K562 (cell line): Measurements from ENCODE around the gene NQO2. TPM values are rescaled to one million over a fixed set of nuclear protein-coding genes. Genes with fewer than 3 reads are reported as not detected.

Source experiments
- BCL6 ChIP-seq: fragments of 250-450 bp; sonication (Bioruptor Pico); IDR thresholded peaks from 2 replicates; pipeline ENCODE4 v1.4.0; 2020
- CBX2 ChIP-seq: fragments of 200-600 bp; sonication (generic); IDR thresholded peaks from one replicate; pipeline ENCODE4 v1.6.1; 2012; ENCODE audit warnings: mild to moderate bottlenecking, low read length, inconsistent platforms; ENCODE audit not compliant: insufficient read depth, poor library complexity, severe bottlenecking
- E2F6 ChIP-seq, 2 experiments: IDR thresholded peaks; 2 replicates each; pipeline ENCODE4 v1.6.1; 2011; ENCODE audit warnings: borderline replicate concordance in 1 of 2, control low read depth in 1 of 2, low read depth in 1 of 2, low read length in 1 of 2, mild to moderate bottlenecking in 1 of 2, mixed read lengths in 1 of 2, moderate library complexity in 1 of 2; ENCODE audit not compliant: insufficient read depth in 1 of 2, insufficient read length in 1 of 2, poor library complexity in 1 of 2, severe bottlenecking in 1 of 2; ENCODE audit errors: extremely low read depth in 1 of 2
- ELF1 ChIP-seq: fragments of 200-800 bp; sonication (Bioruptor generic); IDR thresholded peaks from 2 replicates; pipeline ENCODE4 v1.6.1; 2016; ENCODE audit warnings: missing genetic modification characterization, missing compliant biosample characterization
- ESRRB ChIP-seq: fragments of 250-450 bp; sonication (Bioruptor Pico); IDR thresholded peaks from 2 replicates; pipeline ENCODE4 v1.5.0; 2020; ENCODE audit warnings: mild to moderate bottlenecking, moderate library complexity, borderline replicate concordance
- ETV5 ChIP-seq: sonication (generic); formaldehyde crosslinking; IDR thresholded peaks from 2 replicates; pipeline ENCODE4 v1.4.0; 2020; ENCODE audit warnings: low read depth, mild to moderate bottlenecking, missing genetic modification reagents
- FIP1L1 ChIP-seq: fragments of 200-400 bp; formaldehyde crosslinking; IDR thresholded peaks from 2 replicates; pipeline ENCODE4 v1.6.1; 2018; ENCODE audit warnings: mild to moderate bottlenecking, low read depth, low read length; ENCODE audit not compliant: poor library complexity, severe bottlenecking
- GTF2F1 ChIP-seq: IDR thresholded peaks from 2 replicates; pipeline ENCODE4 v1.6.1; 2011; ENCODE audit warnings: low read depth, low read length, improper control_type of control experiment
- HNRNPL ChIP-seq: fragments of 200-400 bp; formaldehyde crosslinking; IDR thresholded peaks from 2 replicates; pipeline ENCODE4 v1.6.1; 2017; ENCODE audit warnings: low read depth, mild to moderate bottlenecking, low read length
- JUN ChIP-seq, 2 experiments: sonication (generic) in 1 of 2; formaldehyde crosslinking in 1 of 2; IDR thresholded peaks; 2 replicates each; pipeline versions ENCODE4 v1.6.1 to v1.8.0; 2012 to 2022; ENCODE audit warnings: borderline replicate concordance in 2 of 2, mild to moderate bottlenecking in 2 of 2, improper control_type of control experiment in 1 of 2, low read depth in 1 of 2, low read length in 1 of 2, missing genetic modification reagents in 1 of 2
- MAX ChIP-seq: sonication (generic); formaldehyde crosslinking; IDR thresholded peaks from 2 replicates; pipeline ENCODE4 v1.9.0; 2022; ENCODE audit warnings: mild to moderate bottlenecking, missing genetic modification reagents
- MBD1 ChIP-seq: fragments of 250-450 bp; sonication (Bioruptor Pico); IDR thresholded peaks from 2 replicates; pipeline ENCODE4 v1.8.0; 2022; ENCODE audit warnings: inconsistent platforms
- MTA2 ChIP-seq: fragments of 450-650 bp; IDR thresholded peaks from 2 replicates; pipeline ENCODE4 v1.6.1; 2016; ENCODE audit warnings: low read depth
- MTA3 ChIP-seq: fragments of 450-650 bp; formaldehyde crosslinking; IDR thresholded peaks from 2 replicates; pipeline ENCODE4 v1.6.1; 2017; ENCODE audit warnings: mild to moderate bottlenecking, borderline replicate concordance
- TBP ChIP-seq: optimal IDR thresholded peaks from 2 replicates; pipeline ENCODE3; 2011; ENCODE audit warnings: low read depth, low read length, improper control_type of control experiment
- TOE1 ChIP-seq, 2 experiments: fragments of 450-650 bp in 1 of 2; sonication (generic) in 1 of 2; formaldehyde crosslinking in 1 of 2; IDR thresholded peaks; 2 replicates each; pipeline versions ENCODE4 v1.7.1 to v1.8.0; 2016 to 2022; ENCODE audit warnings: borderline replicate concordance in 2 of 2, mild to moderate bottlenecking in 2 of 2, antibody characterized with exemption in 1 of 2, inconsistent platforms in 1 of 2, low read depth in 1 of 2, missing genetic modification reagents in 1 of 2, moderate library complexity in 1 of 2
- ZNF324 ChIP-seq: fragments of 250-450 bp; sonication (Bioruptor Pico); IDR thresholded peaks from 2 replicates; pipeline ENCODE4 v1.4.0; 2020; ENCODE audit warnings: mild to moderate bottlenecking
- ZNF384 ChIP-seq: IDR thresholded peaks from 2 replicates; pipeline ENCODE4 v1.6.1; 2012; ENCODE audit warnings: low read depth, low read length, improper control_type of control experiment
- ZNF586 ChIP-seq: fragments of 450-650 bp; formaldehyde crosslinking; conservative IDR thresholded peaks from 2 replicates; pipeline ENCODE4 v1.4.0; 2020; ENCODE audit warnings: mild to moderate bottlenecking, moderate library complexity
- ZNF589 ChIP-seq: fragments of 200-800 bp; sonication (Bioruptor generic); IDR thresholded peaks from 2 replicates; pipeline ENCODE4 v1.6.1; 2016; ENCODE audit warnings: low read depth, missing genetic modification characterization, missing compliant biosample characterization
- polyA plus RNA-seq, 8 experiments: library from polyadenylated mRNA; depleted of rRNA in 4 of 8; stranded (reverse) in 5 of 8; unstranded in 3 of 8; fragments of >200 nt; fragmentation: Nextera tagmentation in 2 of 8; fragmentation: Illumina TruSeq in 1 of 8; extraction: Ambion mirVana in 2 of 8; extraction: Trizol in 1 of 8; gene quantifications; 2 replicates each; pipeline versions ENCODE4 v1.2.1 to v1.2.3, GENCODE V29; 2011 to 2014; ENCODE audit warnings: inconsistent platforms in 1 of 8, missing spikeins in 1 of 8
- total RNA-seq, 7 experiments: library from RNA; depleted of rRNA in 6 of 7; stranded (reverse); fragments of >200 nt in 6 of 7; fragmentation: Illumina TruSeq in 2 of 7; extraction: Trizol in 2 of 7; gene quantifications; 2 replicates each; pipeline versions ENCODE4 v1.2.1 to v1.2.3, GENCODE V29; 2011 to 2021; ENCODE audit warnings: low replicate concordance in 1 of 7
- TF ChIP-seq, protein P1 (sequence below), 2 experiments: fragments of 450-650 bp; IDR thresholded peaks; 2 replicates each; pipeline ENCODE4 v1.6.1; 2016

Gene NQO2
- total and polyA plus RNA-seq, 9 of the 15 experiments (the other 6 are each of a cell fraction or from before 2014, with no cell fraction given) = 54.6 to 214 (median 116) TPM

DNA sequence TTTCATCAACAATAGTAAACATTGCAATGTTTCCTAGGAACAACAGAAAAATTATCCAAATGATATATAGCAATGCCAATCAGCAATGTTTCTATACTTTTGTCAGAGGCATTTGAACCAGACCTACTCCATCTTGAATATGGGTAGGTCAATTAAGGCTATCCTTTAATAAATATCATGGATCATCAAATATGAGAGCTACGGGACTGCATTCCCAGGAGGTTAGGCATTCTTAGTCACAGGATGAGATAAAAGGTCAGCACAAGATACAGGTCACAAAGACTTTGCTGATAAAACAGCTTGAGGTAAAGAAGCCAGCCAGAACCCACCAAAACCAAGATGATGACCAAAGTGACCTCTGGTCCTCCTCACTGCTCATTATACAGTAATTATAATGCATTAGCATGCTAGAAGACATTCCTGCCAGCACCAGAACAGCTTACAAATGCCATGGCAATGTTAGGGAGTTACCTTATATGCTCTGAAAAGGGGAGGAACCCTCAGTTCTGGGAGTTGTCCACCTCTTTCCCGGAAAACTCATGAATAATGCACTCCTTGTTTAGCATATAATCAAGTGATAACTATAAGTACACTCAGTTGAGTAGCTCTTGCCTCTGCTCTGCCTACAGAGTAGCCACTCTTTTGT lies 19.8 kb upstream of the NQO2 start (continued):
- no peak for TF ChIP-seq CBX2
- TF ChIP-seq ZNF589 (CRISPR knock-in tag) = peak; percentile 90; the same call in 1 of the 2 replicates
- 0 out of 2 replicates have a peak, but pooled peaks have one; percentile 38 for TF ChIP-seq TOE1 (IDR thresholded peaks at IDR 0.05; ENCODE audit: borderline replicate concordance)
- TF ChIP-seq TOE1 (CRISPR knock-in tag; IDR thresholded peaks at IDR 0.05; ENCODE audit: borderline replicate concordance, low read depth) = no peak
- TF ChIP-seq ZNF586 (CRISPR knock-in tag) = peak; percentile 67; the same call in 1 of the 2 replicates
- TF ChIP-seq ZNF324 = 0 out of 2 replicates have a peak, but pooled peaks have one; percentile 59
- no peak for TF ChIP-seq HNRNPL
- TF ChIP-seq ZNF384 = no peak; the same call in 1 of the 2 replicates
- TF ChIP-seq E2F6 (IDR thresholded peaks at IDR 0.05; ENCODE audit: borderline replicate concordance in 1 of 2, extremely low read depth in 1 of 2, insufficient read depth in 1 of 2, insufficient read length in 1 of 2, low read depth in 1 of 2, low read length in 1 of 2, poor library complexity in 1 of 2, severe bottlenecking in 1 of 2) = no peak
- peak; percentile 10; the same call in 1 of the 2 replicates for TF ChIP-seq MTA2
- no peak for TF ChIP-seq JUN (IDR thresholded peaks at IDR 0.05; ENCODE audit: borderline replicate concordance, low read depth, low read length)
- no peak for TF ChIP-seq JUN (CRISPR knock-in tag; IDR thresholded peaks at IDR 0.05; ENCODE audit: borderline replicate concordance)
- TF ChIP-seq MBD1 (CRISPR knock-in tag) = peak; percentile 67; the same call in 1 of the 2 replicates
- peak; percentile 70; the same call in 1 of the 2 replicates for TF ChIP-seq MTA3
- TF ChIP-seq, protein P1, sequence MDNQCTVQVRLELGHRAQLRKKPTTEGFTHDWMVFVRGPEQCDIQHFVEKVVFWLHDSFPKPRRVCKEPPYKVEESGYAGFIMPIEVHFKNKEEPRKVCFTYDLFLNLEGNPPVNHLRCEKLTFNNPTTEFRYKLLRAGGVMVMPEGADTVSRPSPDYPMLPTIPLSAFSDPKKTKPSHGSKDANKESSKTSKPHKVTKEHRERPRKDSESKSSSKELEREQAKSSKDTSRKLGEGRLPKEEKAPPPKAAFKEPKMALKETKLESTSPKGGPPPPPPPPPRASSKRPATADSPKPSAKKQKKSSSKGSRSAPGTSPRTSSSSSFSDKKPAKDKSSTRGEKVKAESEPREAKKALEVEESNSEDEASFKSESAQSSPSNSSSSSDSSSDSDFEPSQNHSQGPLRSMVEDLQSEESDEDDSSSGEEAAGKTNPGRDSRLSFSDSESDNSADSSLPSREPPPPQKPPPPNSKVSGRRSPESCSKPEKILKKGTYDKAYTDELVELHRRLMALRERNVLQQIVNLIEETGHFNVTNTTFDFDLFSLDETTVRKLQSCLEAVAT (IDR thresholded peaks at IDR 0.05) = no peak
- no peak for TF ChIP-seq ELF1 (tag)
- TF ChIP-seq TBP = peak; percentile 72
- no peak for TF ChIP-seq GTF2F1
- 0 out of 2 replicates have a peak, but pooled peaks have one; percentile 58 for TF ChIP-seq ESRRB (CRISPR knock-in tag)
- TF ChIP-seq BCL6 (CRISPR knock-in tag) = peak; percentile 76
- no peak; the same call in 1 of the 2 replicates for TF ChIP-seq ETV5 (CRISPR knock-in tag)
- TF ChIP-seq MAX (CRISPR knock-in tag) = no peak
- no peak for TF ChIP-seq FIP1L1
